ENCODE results near the gene SLC47A2. TPM values are rescaled to one million over a fixed set of nuclear protein-coding genes. Genes with fewer than 3 reads are reported as not detected.
"Not testable (repeated sequence)": the region's sequence is repeated elsewhere in the genome, so short reads cannot be mapped to it uniquely, and the experiment has no call there.

Gene SLC47A2, protein sequence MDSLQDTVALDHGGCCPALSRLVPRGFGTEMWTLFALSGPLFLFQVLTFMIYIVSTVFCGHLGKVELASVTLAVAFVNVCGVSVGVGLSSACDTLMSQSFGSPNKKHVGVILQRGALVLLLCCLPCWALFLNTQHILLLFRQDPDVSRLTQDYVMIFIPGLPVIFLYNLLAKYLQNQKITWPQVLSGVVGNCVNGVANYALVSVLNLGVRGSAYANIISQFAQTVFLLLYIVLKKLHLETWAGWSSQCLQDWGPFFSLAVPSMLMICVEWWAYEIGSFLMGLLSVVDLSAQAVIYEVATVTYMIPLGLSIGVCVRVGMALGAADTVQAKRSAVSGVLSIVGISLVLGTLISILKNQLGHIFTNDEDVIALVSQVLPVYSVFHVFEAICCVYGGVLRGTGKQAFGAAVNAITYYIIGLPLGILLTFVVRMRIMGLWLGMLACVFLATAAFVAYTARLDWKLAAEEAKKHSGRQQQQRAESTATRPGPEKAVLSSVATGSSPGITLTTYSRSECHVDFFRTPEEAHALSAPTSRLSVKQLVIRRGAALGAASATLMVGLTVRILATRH
- total RNA-seq = not detected
- long read RNA-seq, partial matches to known transcripts = 0 of 1 reads
- long read RNA-seq, other reads (novel, unspliced or antisense) = 1 of 1 reads

GRCh38 chr17:19716108-19717030, at the start of gene SLC47A2:
SLC47A2 (minus strand) TSS chr17:19716584; CDS start chr17:19716555, 29 bp downstream.
- DNase-seq (ENCODE audit: low spot score) = peak; percentile 87

- DNase-seq (ENCODE audit: low spot score) = no peak
These were observed 49.6 kb upstream of the SLC47A2 start for GRCh38 chr17:19766016-19766415.

- DNase-seq (ENCODE audit: low spot score) = not testable (repeated sequence)
These were observed 47.6 kb upstream of the SLC47A2 start for GRCh38 chr17:19763991-19764390.

DNA sequence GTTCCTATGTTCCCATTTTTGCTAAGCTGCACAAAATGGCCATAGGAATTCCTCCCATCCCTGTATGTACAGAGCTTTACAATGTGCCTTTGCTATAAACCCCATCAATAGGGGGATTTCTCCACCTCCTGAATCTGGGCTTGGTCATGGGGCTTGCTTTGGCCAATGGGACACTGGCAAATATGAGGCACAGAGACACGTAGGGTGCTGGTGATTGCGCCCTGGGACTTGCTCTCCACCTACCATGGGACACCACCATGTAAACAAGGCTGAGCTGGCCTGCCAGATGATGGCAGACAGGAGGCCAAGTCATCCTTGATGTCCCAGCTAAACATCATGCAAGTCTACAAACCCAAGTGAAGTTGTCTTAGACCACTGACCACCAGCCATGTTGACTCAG, 47.0 kb upstream of the SLC47A2 start:
- DNase-seq (ENCODE audit: low spot score) = no peak

GRCh38 chr17:19762515-19762961, 46.2 kb upstream of the SLC47A2 start:
- no peak for DNase-seq (ENCODE audit: low spot score)

- no peak for DNase-seq (ENCODE audit: low spot score)
These were observed 44.4 kb upstream of the SLC47A2 start for GRCh38 chr17:19760746-19761145.

GRCh38 chr17:19759568-19760549, 43.5 kb upstream of the SLC47A2 start:
- DNase-seq (ENCODE audit: low spot score) = peak; percentile 75

GRCh38 chr17:19757536-19758180, 41.3 kb upstream of the SLC47A2 start:
- DNase-seq (ENCODE audit: low spot score) = peak; percentile 62

DNA sequence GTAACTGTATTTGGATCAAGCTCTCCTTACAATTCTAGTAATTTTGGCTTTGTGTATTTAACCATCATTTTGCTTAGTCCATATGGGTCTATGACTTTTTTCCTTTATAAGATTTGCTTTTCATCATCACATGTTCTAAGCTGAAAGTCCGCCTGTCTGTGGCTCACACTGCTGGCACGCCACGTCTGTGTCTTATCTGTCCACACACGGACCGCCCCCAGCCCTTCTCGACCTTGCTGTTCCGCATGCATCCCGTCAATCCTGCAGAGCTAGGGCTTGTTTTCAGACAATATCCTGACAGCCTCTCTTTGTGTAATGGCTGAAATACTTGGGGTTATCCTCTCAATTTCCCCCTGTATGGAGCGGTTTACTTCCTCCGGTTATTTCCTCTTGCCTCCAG, 40.2 kb upstream of the SLC47A2 start:
- DNase-seq (ENCODE audit: low spot score) = peak; percentile 41

DNA sequence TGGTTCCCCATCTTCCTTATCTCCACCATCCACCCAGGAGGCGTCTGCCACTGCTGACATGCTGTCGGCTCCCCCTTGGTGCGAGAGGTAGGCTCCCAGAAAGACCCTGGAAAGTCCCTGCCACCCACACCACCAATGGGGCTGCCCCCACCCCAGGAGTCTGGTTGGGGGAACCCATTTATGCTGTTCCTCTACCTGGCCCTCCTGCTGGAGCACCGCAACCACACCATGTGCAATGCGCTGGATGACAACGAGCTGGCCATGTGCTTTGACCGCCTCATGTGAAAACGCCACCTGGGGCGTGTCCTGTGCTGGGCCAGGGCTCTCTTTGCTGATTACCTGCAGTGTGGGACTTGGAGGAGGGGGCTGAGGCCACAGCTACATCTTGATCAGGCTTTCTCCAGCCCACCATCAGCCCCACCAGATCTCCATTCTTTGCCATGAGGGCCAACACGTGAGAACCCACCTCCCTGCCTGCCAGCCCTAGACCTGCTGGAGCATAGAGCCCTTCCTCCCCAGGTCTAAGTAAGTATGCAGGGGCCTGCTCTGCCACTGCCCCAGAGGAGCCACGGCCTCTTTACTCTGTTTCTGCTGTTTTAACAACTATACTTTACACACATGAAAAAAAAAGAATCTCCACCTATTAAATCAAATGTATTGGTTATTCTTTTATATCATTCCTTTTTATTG, 39.6 kb upstream of the SLC47A2 start:
- DNase-seq (ENCODE audit: low spot score) = peak; percentile 64

DNA sequence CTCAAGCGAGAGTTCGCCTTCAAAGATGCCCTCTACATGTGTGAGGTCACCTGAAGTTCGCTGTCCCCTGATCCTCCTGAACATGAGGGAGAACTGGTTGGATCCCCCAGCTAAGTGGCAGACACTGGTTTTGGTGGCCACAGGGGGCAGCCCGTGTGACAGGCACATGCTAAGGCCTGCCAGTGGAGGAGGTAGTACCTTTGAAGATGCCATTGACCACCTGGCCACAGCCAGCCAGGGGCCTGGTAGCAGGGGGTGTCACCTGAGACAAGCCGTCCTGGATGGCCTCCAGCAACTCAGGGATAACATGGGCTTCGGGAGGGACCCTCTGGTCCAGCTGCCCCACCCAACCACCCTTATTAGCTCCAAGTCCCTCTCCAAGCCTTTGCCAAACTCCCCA, 39.0 kb upstream of the SLC47A2 start:
- peak; percentile 43 for DNase-seq (ENCODE audit: low spot score)

DNA sequence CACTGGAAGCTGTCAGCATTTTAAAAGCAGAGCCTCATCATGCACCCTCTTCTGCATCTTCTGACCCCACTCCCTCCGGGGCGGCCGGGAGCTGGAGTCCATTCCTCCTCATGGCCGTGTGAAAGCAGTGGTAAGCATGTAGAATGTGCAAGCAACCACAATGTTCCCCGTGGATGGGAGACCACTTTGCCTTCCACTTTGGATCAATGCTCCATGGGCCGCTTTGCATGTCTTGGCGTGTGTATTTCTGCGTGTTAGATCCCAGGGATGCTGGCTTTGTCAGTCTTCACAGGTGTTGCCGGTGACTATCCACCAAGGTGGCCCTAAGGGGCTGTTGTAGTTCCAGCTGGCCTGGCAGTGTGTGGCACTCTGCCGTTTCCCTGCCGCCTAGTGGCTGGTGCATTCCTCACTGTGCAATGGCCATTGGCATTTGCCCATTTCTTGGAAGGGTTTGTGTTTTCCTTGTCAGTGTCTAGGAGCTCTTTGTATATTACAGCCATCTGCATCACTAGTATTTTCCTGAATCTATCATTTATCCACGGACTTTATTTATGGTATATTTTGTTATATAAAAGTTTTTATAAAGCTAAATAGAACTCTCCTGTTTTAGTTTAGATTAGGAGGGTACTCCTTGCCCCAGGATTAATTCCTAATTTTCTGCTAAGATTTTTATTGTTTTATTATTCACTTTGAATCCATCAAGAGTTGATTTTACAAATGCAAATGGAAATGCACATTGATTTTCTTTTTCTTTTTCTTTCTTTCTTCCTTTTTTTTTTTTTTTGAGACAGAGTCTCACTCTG, 37.5 kb upstream of the SLC47A2 start:
- DNase-seq (ENCODE audit: low spot score) = peak; percentile 85

GRCh38 chr17:19753051-19753509, 36.7 kb upstream of the SLC47A2 start:
- DNase-seq (ENCODE audit: low spot score) = no peak

GRCh38 chr17:19752216-19753050, 36.0 kb upstream of the SLC47A2 start:
- DNase-seq (ENCODE audit: low spot score) = no peak

GRCh38 chr17:19750835-19751234, 34.5 kb upstream of the SLC47A2 start:
- no peak for DNase-seq (ENCODE audit: low spot score)

DNA sequence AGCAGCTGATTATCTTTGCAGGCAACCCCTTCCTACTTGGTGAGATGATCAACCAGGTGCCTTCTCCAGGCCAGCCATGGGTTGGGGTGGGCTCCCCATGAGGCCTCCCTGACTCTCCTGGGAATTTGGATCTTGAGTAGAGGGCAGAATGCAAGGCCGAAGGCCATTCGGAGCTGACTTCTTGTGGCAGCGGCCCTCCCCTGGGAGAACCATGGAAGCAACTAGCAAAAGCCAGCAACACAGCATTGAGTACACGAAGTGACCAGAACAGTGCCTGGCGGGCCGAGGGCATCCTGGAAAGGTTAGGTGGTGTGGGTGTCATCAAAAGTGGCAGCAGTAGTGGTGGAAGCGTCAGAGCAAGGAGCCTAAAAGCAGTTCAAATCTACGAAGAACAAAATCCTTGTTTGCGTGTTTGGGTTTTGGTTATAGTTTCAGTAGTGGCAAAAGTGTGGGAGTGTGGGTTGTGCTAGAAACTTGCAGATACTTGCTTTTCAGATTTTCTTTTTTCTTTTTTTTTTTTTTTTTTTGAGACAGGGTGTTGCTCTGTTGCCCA, 33.7 kb upstream of the SLC47A2 start:
- no peak for DNase-seq (ENCODE audit: low spot score)

GRCh38 chr17:19748807-19749193, 32.4 kb upstream of the SLC47A2 start:
- DNase-seq (ENCODE audit: low spot score) = no peak

Measured in mesenteric fat pad (tissue), 1 donor.